ENCODE results near the gene STK33. TPM values are rescaled to one million over a fixed set of nuclear protein-coding genes. Genes with fewer than 3 reads are reported as not detected.

The STK33 gene
- total RNA-seq, 2 donors from 2014 or later, result 7.3 to 14.8 TPM

GRCh38 chr11:8368194-8368593, 225.8 kb downstream of the STK33 start:
- Histone ChIP-seq H3K4me1 (no peaks in the 10 kb centered on the region), H3K27ac (no peak overlapping the region), H3K4me3 (no peak overlapping the region), H3K27me3 (no peaks in the 10 kb centered on the region), H3K9me3 (no peaks in the 10 kb centered on the region), H3K36me3 (replicated peaks in 1 of 2; ENCODE audit: insufficient read depth in 1 of 2, low read depth in 2 of 2) (no peaks in the 10 kb centered on the region)
- DNase-seq, result no peak
- no peak for ATAC-seq
- intact Hi-C loops (cut with DNase I), result no loop called here
- 39 to 62% methylated on average over 2 to 7 of the region's 7 CpGs for WGBS, 2 donors
- no peak for TF ChIP-seq CTCF (IDR thresholded peaks at IDR 0.05)
- no peak for TF ChIP-seq POLR2A (IDR thresholded peaks at IDR 0.05)

- intact Hi-C loops (cut with DNase I), result no loop called here
- no peak for TF ChIP-seq POLR2A (IDR thresholded peaks at IDR 0.05)
- TF ChIP-seq CTCF (IDR thresholded peaks at IDR 0.05), result no peak
- ATAC-seq (no peak), DNase-seq (no peak)
- Histone ChIP-seq H3K4me3 (no peak overlapping the region), H3K27ac (no peak overlapping the region), H3K36me3 (replicated peaks in 1 of 2; ENCODE audit: insufficient read depth in 1 of 2, low read depth in 2 of 2) (no peaks in the 10 kb centered on the region), H3K9me3 (no peaks in the 10 kb centered on the region), H3K4me1 (no peaks in the 10 kb centered on the region), H3K27me3 (no peaks in the 10 kb centered on the region)
- 84 to 86% methylated on average over 6 of the region's 6 CpGs for WGBS, 2 donors
These were observed 227.7 kb downstream of the STK33 start for GRCh38 chr11:8366316-8366715.

- no peak for TF ChIP-seq CTCF (IDR thresholded peaks at IDR 0.05)
- TF ChIP-seq POLR2A (IDR thresholded peaks at IDR 0.05), result no peak
- 58 to 64% methylated on average over 10 to 11 of the region's 11 CpGs for WGBS, 2 donors
These were observed 228.6 kb downstream of the STK33 start for GRCh38 chr11:8365216-8365941.

GRCh38 chr11:8363921-8364320, 230.1 kb downstream of the STK33 start:
- H3K27me3 ChIP-seq, result no peaks in the 10 kb centered on the region
- peak in 1 of 4 donors; percentile 20 for DNase-seq
- no peak overlapping the region for H3K27ac ChIP-seq
- no peaks in the 10 kb centered on the region for H3K36me3 ChIP-seq (replicated peaks in 1 of 2; ENCODE audit: insufficient read depth in 1 of 2, low read depth in 2 of 2)
- peaks cover 12% of the 10 kb centered on the region for H3K4me1 ChIP-seq
- ATAC-seq, result no peak
- no peaks in the 10 kb centered on the region for H3K9me3 ChIP-seq
- H3K4me3 ChIP-seq, result no peak overlapping the region
- intact Hi-C loops (cut with DNase I), result no loop called here
- 69 to 85% methylated on average over 15 of the region's 15 CpGs for WGBS, 2 donors
- TF ChIP-seq POLR2A (IDR thresholded peaks at IDR 0.05), result no peak
- no peak for TF ChIP-seq CTCF (IDR thresholded peaks at IDR 0.05)

More at GRCh38 chr11:8365216-8365941, 228.6 kb downstream of the STK33 start:
- DNase-seq (peak in 1 of 4 donors; percentile 39), ATAC-seq (no peak)
- Histone ChIP-seq H3K9me3 (no peaks in the 10 kb centered on the region), H3K4me3 (no peak overlapping the region), H3K27ac (no peak overlapping the region), H3K4me1 (peaks cover 5% of the 10 kb centered on the region), H3K36me3 (replicated peaks in 1 of 2; ENCODE audit: insufficient read depth in 1 of 2, low read depth in 2 of 2) (no peaks in the 10 kb centered on the region), H3K27me3 (no peaks in the 10 kb centered on the region)
- intact Hi-C loops (cut with DNase I), result no loop called here

- Histone ChIP-seq H3K36me3 (replicated peaks in 1 of 2; ENCODE audit: insufficient read depth in 1 of 2, low read depth in 2 of 2) (no peaks in the 10 kb centered on the region), H3K4me3 (no peak overlapping the region)
These were observed 231.1 kb downstream of the STK33 start for GRCh38 chr11:8362899-8363298.

More at GRCh38 chr11:8362899-8363298, 231.1 kb downstream of the STK33 start:
- WGBS, 2 donors, result 75 to 86% methylated on average over 7 to 8 of the region's 8 CpGs
- no peak overlapping the region for H3K27ac ChIP-seq
- no peak for DNase-seq
- H3K27me3 ChIP-seq, result no peaks in the 10 kb centered on the region
- no peaks in the 10 kb centered on the region for H3K9me3 ChIP-seq
- intact Hi-C loops (cut with DNase I), result no loop called here
- TF ChIP-seq POLR2A (IDR thresholded peaks at IDR 0.05) (no peak), CTCF (IDR thresholded peaks at IDR 0.05) (no peak)
- ATAC-seq, result no peak
- peaks cover 12% of the 10 kb centered on the region for H3K4me1 ChIP-seq

Measured in body of pancreas (tissue), 4 donors.